ENCODE measurements around the gene PRKAG1. TPM values are rescaled to one million over a fixed set of nuclear protein-coding genes. Genes with fewer than 3 reads are reported as not detected.

The PRKAG1 gene
- polyA plus RNA-seq, 1 experiment, result 94.1 TPM

DNA sequence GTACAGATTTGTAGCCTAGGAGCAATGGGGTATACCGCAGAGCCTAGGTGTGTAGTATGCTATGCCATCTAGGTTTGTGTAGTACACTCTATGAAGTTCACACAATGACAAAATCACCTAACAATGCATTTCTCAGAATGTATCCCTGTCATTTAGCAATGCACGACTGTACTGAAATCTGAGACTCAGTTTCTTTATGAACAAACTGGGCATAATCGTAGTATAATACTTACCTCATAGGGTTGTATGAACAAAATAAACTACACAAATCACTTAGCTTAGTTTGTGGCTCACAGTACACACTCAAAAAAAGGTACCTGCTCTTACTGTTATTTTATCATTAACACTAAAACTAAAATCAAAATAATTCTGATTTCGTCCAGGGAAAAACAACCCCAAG lies 6.9 kb upstream of the PRKAG1 start:
- H3K4me3 ChIP-seq (ENCODE audit: low read depth, low read length), result no peak overlapping the region
- peaks cover 45% of the 10 kb centered on the region for H3K36me3 ChIP-seq (ENCODE audit: control insufficient read depth, insufficient read depth, low read length)
- ChIA-PET CTCF (interaction anchor here (0.7 kb wide), 1 partner anchor 18 kb away, joined by 4 read pairs; no protein-coding TSS in a partner anchor), POLR2A (no interaction called here)
- no peak for DNase-seq (ENCODE audit: low read depth)
- H3K27me3 ChIP-seq (ENCODE audit: control insufficient read depth, insufficient read depth, low read length), result no peaks in the 10 kb centered on the region
- TF ChIP-seq, protein P1, sequence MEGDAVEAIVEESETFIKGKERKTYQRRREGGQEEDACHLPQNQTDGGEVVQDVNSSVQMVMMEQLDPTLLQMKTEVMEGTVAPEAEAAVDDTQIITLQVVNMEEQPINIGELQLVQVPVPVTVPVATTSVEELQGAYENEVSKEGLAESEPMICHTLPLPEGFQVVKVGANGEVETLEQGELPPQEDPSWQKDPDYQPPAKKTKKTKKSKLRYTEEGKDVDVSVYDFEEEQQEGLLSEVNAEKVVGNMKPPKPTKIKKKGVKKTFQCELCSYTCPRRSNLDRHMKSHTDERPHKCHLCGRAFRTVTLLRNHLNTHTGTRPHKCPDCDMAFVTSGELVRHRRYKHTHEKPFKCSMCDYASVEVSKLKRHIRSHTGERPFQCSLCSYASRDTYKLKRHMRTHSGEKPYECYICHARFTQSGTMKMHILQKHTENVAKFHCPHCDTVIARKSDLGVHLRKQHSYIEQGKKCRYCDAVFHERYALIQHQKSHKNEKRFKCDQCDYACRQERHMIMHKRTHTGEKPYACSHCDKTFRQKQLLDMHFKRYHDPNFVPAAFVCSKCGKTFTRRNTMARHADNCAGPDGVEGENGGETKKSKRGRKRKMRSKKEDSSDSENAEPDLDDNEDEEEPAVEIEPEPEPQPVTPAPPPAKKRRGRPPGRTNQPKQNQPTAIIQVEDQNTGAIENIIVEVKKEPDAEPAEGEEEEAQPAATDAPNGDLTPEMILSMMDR (IDR thresholded peaks at IDR 0.05; ENCODE audit: insufficient read depth, low read depth, low read length), result no peak

DNA sequence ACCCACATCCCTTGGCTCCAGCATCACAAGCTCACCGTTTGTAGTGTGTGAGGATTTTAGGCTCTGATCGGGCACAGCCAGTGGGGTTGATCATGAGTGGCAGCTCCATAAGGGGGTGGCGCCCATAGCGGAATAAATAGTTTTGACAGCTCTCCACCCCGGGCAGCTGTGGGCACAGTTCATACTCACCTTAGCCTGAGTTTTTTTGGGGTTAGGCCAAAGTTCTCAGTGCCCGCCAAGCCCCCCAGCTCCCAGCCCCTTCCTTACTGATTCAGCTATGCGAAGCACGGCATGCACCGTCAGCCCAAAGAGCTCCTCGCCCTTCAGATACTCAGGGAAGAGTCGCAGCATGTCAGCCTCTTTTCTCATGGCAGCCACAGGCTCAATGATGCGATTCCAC lies 6.0 kb upstream of the PRKAG1 start:
- Histone ChIP-seq H3K36me3 (ENCODE audit: control insufficient read depth, insufficient read depth, low read length) (peaks cover 41% of the 10 kb centered on the region), H3K4me3 (ENCODE audit: low read depth, low read length) (no peak overlapping the region), H3K27me3 (ENCODE audit: control insufficient read depth, insufficient read depth, low read length) (no peaks in the 10 kb centered on the region)
- TF ChIP-seq, protein P1 (IDR thresholded peaks at IDR 0.05; ENCODE audit: insufficient read depth, low read depth, low read length), result no peak
- no peak for DNase-seq (ENCODE audit: low read depth)
- CTCF ChIA-PET, result interaction anchor here (0.8 to 1.1 kb wide), 2 partner anchors 39 to 67 kb away, joined by 3 to 4 read pairs; no protein-coding TSS in a partner anchor
- POLR2A ChIA-PET, result no interaction called here

DNA sequence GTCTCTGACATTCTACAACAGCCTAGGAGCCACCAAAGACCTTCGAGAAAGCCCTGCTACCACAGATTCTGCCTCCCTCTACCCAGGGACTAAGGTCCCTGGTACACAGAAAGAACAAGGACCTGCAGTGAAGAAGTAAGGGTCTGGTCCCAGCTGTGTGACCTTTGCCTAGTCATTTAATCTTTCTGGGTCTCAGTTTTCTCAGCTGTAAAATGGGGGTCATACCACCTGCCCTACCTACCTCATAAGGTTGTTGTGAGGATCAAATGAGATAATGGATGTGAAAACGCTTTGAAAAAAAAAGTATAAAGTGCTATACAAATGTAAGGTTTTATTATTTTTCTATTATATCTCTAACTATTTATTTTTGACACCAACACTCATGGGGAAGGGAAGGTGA lies 5.2 kb upstream of the PRKAG1 start:
- H3K4me3 ChIP-seq (ENCODE audit: low read depth, low read length), result no peak overlapping the region
- no peak for DNase-seq (ENCODE audit: low read depth)
- no peaks in the 10 kb centered on the region for H3K27me3 ChIP-seq (ENCODE audit: control insufficient read depth, insufficient read depth, low read length)
- TF ChIP-seq, protein P1 (IDR thresholded peaks at IDR 0.05; ENCODE audit: insufficient read depth, low read depth, low read length), result no peak
- CTCF ChIA-PET, result interaction anchor here (1.1 kb wide), 1 partner anchor 40 kb away, joined by 4 read pairs; no protein-coding TSS in a partner anchor
- peaks cover 38% of the 10 kb centered on the region for H3K36me3 ChIP-seq (ENCODE audit: control insufficient read depth, insufficient read depth, low read length)
- POLR2A ChIA-PET, result no interaction called here

DNA sequence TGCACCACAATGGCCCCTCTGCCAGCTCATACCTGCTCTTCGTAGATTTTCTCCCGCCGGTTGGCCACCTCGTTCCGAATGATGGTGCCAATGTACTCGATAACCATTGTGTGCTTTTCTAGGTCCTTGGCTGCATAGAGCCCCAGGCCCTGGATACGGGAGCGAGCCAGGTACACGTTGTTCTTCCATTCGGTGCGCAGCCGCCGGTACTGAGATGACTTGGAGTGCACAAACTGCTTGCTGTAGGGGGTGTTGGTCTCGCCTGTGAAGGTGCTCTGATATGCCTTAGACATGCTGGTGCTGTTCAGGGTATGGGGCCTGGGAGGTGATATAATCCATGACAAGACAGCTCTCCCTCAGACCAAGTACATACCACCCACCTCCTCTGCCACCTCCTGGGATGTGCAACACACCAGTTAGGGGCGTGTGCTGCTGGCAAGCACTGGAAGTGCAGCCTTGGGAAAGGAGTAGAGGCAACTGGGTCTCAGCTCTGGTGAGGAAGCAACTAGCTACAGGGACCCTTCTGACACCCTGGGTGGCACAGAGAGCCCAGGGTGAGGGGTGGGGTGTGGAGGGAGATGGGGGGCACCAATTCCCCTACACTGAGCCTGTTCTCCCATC lies 4.1 kb upstream of the PRKAG1 start:
- POLR2A ChIA-PET, result interaction anchor here (0.7 kb wide), 1 partner anchor 12 kb away, joined by 3 read pairs; no protein-coding TSS in a partner anchor
- Histone ChIP-seq H3K4me3 (ENCODE audit: low read depth, low read length) (no peak overlapping the region), H3K27me3 (ENCODE audit: control insufficient read depth, insufficient read depth, low read length) (no peaks in the 10 kb centered on the region), H3K36me3 (ENCODE audit: control insufficient read depth, insufficient read depth, low read length) (peaks cover 28% of the 10 kb centered on the region)
- no peak for DNase-seq (ENCODE audit: low read depth)
- TF ChIP-seq, protein P1 (IDR thresholded peaks at IDR 0.05; ENCODE audit: insufficient read depth, low read depth, low read length), result no peak
- CTCF ChIA-PET, result interaction anchor here (0.6 kb wide), 1 partner anchor 17 kb away, joined by 3 read pairs; no protein-coding TSS in a partner anchor

DNA sequence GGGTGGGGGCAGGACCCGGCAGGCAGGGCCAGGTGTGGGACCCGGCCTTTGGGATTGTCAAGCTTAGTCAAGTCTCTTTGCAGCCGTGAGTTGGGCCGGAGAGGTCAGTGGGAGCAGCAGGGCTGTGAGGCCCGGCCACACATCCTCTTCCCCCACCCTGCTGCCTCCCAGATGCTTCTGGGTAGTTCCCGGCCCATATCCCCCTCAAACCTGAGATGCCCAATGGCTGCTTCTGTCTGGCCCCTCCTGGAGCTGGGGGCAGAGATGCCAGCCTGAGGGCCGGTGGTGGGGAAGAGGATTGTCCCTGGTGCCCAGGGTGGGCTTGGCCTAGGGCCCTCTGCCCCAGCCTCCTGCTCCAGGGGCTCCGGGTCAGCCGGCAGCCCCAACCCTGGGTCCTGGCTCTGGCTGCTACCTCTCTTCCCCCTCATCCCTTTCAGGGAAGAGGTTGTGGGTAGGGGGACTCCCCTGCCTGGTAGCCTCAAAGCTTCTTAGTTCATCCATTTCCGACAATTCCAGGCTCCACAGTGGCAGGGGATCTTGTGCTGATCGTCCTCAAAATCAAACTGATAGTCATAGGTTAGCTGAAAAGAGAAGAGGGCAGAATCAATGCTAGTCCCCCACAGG lies 2.8 kb upstream of the PRKAG1 start:
- no peaks in the 10 kb centered on the region for H3K27me3 ChIP-seq (ENCODE audit: control insufficient read depth, insufficient read depth, low read length)
- H3K4me3 ChIP-seq (ENCODE audit: low read depth, low read length), result no peak overlapping the region
- POLR2A ChIA-PET, result no interaction called here
- DNase-seq (ENCODE audit: low read depth), result no peak
- CTCF ChIA-PET, result interaction anchor here (1.3 to 1.4 kb wide), 3 partner anchors 13 to 34 kb away, joined by 3 to 9 read pairs (median 4); no protein-coding TSS in a partner anchor
- peaks cover 19% of the 10 kb centered on the region for H3K36me3 ChIP-seq (ENCODE audit: control insufficient read depth, insufficient read depth, low read length)
- TF ChIP-seq, protein P1 (IDR thresholded peaks at IDR 0.05; ENCODE audit: insufficient read depth, low read depth, low read length), result no peak
